ENCODE measurements around the gene RASL11B. TPM values are rescaled to one million over a fixed set of nuclear protein-coding genes. Genes with fewer than 3 reads are reported as not detected.

RASL11B gene
- total RNA-seq, 4 donors from 2014 or later: 2.4 to 9.2 (median 6.5) TPM

GRCh38 chr4:52879471-52879870 lies 17.4 kb downstream of the RASL11B start:
- no peak overlapping the region for H3K27ac ChIP-seq
- 69 to 79% methylated on average over 3 of the region's 3 CpGs for WGBS, 2 donors
- peaks cover 0 to 28% (median 0%) of the 10 kb centered on the region in 3 donors for H3K36me3 ChIP-seq
- H3K4me3 ChIP-seq: no peak overlapping the region
- no peaks in the 10 kb centered on the region for H3K27me3 ChIP-seq
- no peaks in the 10 kb centered on the region for H3K9me3 ChIP-seq
- TF ChIP-seq CTCF (IDR thresholded peaks at IDR 0.05): no peak
- no peak for DNase-seq (ENCODE audit: low spot score in 2 of 2)
- H3K4me1 ChIP-seq: no peaks in the 10 kb centered on the region

DNA sequence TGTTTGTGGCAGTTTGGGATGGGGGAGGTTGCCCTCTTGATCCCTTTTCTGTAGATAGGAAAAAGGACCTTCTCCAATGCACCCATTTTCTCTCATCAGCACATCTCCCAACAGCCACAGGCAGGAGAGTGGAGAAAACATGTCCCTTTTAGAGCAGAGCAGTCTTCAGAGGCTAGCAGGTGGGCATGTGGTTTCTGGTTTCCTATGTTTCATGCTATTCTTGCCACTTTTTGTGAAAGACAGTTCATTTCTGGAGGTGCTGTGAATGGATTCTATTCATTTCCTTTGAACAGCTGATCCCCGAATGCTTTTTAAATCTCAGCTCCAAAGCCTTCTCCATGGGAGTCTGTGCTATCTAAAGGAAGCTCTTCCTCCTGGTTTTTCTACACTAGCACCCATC lies 18.9 kb downstream of the RASL11B start:
- DNase-seq (ENCODE audit: low spot score in 2 of 2): no peak
- no peak for TF ChIP-seq POLR2A (IDR thresholded peaks at IDR 0.05)
- no peak for TF ChIP-seq CTCF (IDR thresholded peaks at IDR 0.05)
- no peak for TF ChIP-seq EP300 (IDR thresholded peaks at IDR 0.05)
- H3K36me3 ChIP-seq: peaks cover 0 to 37% (median 0%) of the 10 kb centered on the region in 3 donors
- no peaks in the 10 kb centered on the region for H3K27me3 ChIP-seq
- no peak overlapping the region for H3K4me3 ChIP-seq
- H3K4me1 ChIP-seq: no peaks in the 10 kb centered on the region
- no peaks in the 10 kb centered on the region for H3K9me3 ChIP-seq
- 72 to 79% methylated on average over 1 of the region's 1 CpG for WGBS, 2 donors
- H3K27ac ChIP-seq: no peak overlapping the region

- H3K27ac ChIP-seq: no peak overlapping the region
- DNase-seq (ENCODE audit: low spot score in 2 of 2): no peak
- no peaks in the 10 kb centered on the region for H3K27me3 ChIP-seq
- WGBS, 2 donors: 66 to 70% methylated on average over 4 of the region's 4 CpGs
- TF ChIP-seq POLR2A (IDR thresholded peaks at IDR 0.05) (no peak), CTCF (IDR thresholded peaks at IDR 0.05) (no peak), EP300 (IDR thresholded peaks at IDR 0.05) (no peak)
- H3K36me3 ChIP-seq: peaks cover 0 to 49% (median 0%) of the 10 kb centered on the region in 3 donors
- peaks cover 0 to 3% (median 0%) of the 10 kb centered on the region in 4 donors for H3K9me3 ChIP-seq
- H3K4me3 ChIP-seq: no peak overlapping the region
- no peaks in the 10 kb centered on the region for H3K4me1 ChIP-seq
These were observed 21.1 kb downstream of the RASL11B start for GRCh38 chr4:52883183-52883621.

GRCh38 chr4:52883707-52884669 lies 21.9 kb downstream of the RASL11B start:
- TF ChIP-seq EP300 (IDR thresholded peaks at IDR 0.05) (no peak), POLR2A (IDR thresholded peaks at IDR 0.05) (no peak), CTCF (IDR thresholded peaks at IDR 0.05) (no peak)
- 90 to 92% methylated on average over 4 of the region's 4 CpGs for WGBS, 2 donors

DNA sequence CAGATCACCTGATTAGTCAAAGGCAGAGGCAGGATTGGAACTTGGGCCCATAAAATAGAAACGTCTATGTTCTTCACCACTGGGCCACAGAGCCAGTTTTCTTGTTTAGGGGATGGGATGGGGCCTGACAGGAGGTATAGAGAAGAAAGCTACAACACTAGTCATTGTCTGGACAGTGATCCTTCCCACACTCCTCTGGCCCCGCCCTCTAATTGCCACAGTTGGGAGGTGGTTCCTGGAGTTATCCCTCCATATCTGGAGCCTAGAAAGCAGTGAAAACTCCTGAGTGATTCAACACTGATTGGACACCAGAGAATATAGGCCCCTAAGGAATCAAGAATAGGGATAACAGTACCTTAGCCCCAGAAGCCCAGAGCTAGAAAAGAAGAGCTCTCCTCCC lies 22.9 kb downstream of the RASL11B start:
- no peak overlapping the region for H3K4me3 ChIP-seq
- WGBS, 2 donors: 73 to 89% methylated on average over 2 of the region's 2 CpGs

More at GRCh38 chr4:52883707-52884669, 21.9 kb downstream of the RASL11B start:
- no peak for DNase-seq (ENCODE audit: low spot score in 2 of 2)
- Histone ChIP-seq H3K4me3 (no peak overlapping the region), H3K4me1 (no peaks in the 10 kb centered on the region), H3K27ac (no peak overlapping the region), H3K36me3 (peaks cover 0 to 46% (median 0%) of the 10 kb centered on the region in 3 donors), H3K9me3 (peaks cover 0 to 3% (median 0%) of the 10 kb centered on the region in 4 donors), H3K27me3 (no peaks in the 10 kb centered on the region)

More for the DNA sequence above, 22.9 kb downstream of the RASL11B start:
- DNase-seq (ENCODE audit: low spot score in 2 of 2): no peak
- peaks cover 0 to 3% (median 0%) of the 10 kb centered on the region in 4 donors for H3K9me3 ChIP-seq
- H3K36me3 ChIP-seq: peaks cover 0 to 45% (median 0%) of the 10 kb centered on the region in 3 donors
- H3K27me3 ChIP-seq: no peaks in the 10 kb centered on the region
- TF ChIP-seq CTCF (IDR thresholded peaks at IDR 0.05): no peak
- TF ChIP-seq EP300 (IDR thresholded peaks at IDR 0.05): no peak
- TF ChIP-seq POLR2A (IDR thresholded peaks at IDR 0.05): no peak
- no peak overlapping the region for H3K27ac ChIP-seq
- H3K4me1 ChIP-seq: no peaks in the 10 kb centered on the region

Data from tibial nerve (tissue), 4 donors.